Natural killer cell (primary cell): ENCODE data around the gene RBM5. TPM values are rescaled to one million over a fixed set of nuclear protein-coding genes. Genes with fewer than 3 reads are reported as not detected.

ENCODE experiments used
- ATAC-seq, 3 donors: fragments of 150-1000 bp in 2 of 3; fragments of 200-7000 bp in 1 of 3; cut with Tn5 transposase; 1 replicate in 1 of 3; 2 replicates in 2 of 3; pipeline ENCODE4 v1.10.0; 2021; ENCODE audit warnings: mild to moderate bottlenecking in 2 of 3, moderate library complexity in 2 of 3
- DNase-seq, 2 donors: peaks; one replicate each; pipeline versions ENCODE4 v3.0.0 to v3.0.0-alpha.2; 2013 to 2021; ENCODE audit warnings: mixed read lengths in 1 of 2
- H3K27ac ChIP-seq: one replicate; pipeline ENCODE4 v1.5.1; 2013; ENCODE audit warnings: mild to moderate bottlenecking, low read length
- H3K27me3 ChIP-seq: one replicate; pipeline ENCODE4 v1.6.1; 2013; ENCODE audit warnings: low read length; ENCODE audit not compliant: control insufficient read depth, insufficient read depth
- H3K36me3 ChIP-seq: one replicate; pipeline ENCODE4 v1.6.1; 2013; ENCODE audit warnings: low read length; ENCODE audit not compliant: control insufficient read depth, insufficient read depth
- H3K4me1 ChIP-seq: one replicate; pipeline ENCODE4 v1.6.1; 2013; ENCODE audit warnings: low read length; ENCODE audit not compliant: control insufficient read depth, insufficient read depth
- H3K4me3 ChIP-seq: one replicate; pipeline ENCODE4 v1.5.1; 2013; ENCODE audit warnings: low read length
- H3K9me3 ChIP-seq: one replicate; pipeline ENCODE4 v1.6.1; 2013; ENCODE audit warnings: low read length; ENCODE audit not compliant: control insufficient read depth, insufficient read depth
- H3K27ac Mint-ChIP-seq, 2 donors: one replicate each; pipeline ENCODE4 v1.8.0; 2022; ENCODE audit warnings: mild to moderate bottlenecking in 2 of 2, mixed read lengths in 2 of 2, moderate library complexity in 1 of 2
- H3K27me3 Mint-ChIP-seq, 2 donors: one replicate each; pipeline ENCODE4 v1.8.0; 2022; ENCODE audit warnings: low read depth in 2 of 2, mixed read lengths in 2 of 2
- H3K36me3 Mint-ChIP-seq: one replicate; pipeline ENCODE4 v1.8.0; 2022; ENCODE audit warnings: mixed read lengths
- H3K4me1 Mint-ChIP-seq, 2 donors: one replicate each; pipeline ENCODE4 v1.8.0; 2022; ENCODE audit warnings: mixed read lengths in 2 of 2
- H3K4me3 Mint-ChIP-seq: one replicate; pipeline ENCODE4 v1.8.0; 2022; ENCODE audit warnings: mild to moderate bottlenecking, moderate library complexity, mixed read lengths
- H3K9me3 Mint-ChIP-seq, 2 donors: one replicate each; pipeline ENCODE4 v1.8.0; 2022; ENCODE audit warnings: mixed read lengths in 2 of 2
- WGBS: methylation state at CpG from one replicate; pipeline ENCODE4 v1.1.7; 2013; ENCODE audit warnings: missing lambda C conversion rate; ENCODE audit not compliant: insufficient coverage; 5-methylcytosine and 5-hydroxymethylcytosine counted together
- intact Hi-C: fragments of 100-400 bp; cut with micrococcal nuclease; formaldehyde crosslinking; loops from one replicate; pipeline ENCODE4 v1.14.2; 2022
- total RNA-seq, 4 donors: library from RNA; stranded (reverse); fragments of 120-200 nt in 1 of 4; gene quantifications; one replicate each; pipeline versions ENCODE4 v1.2.3 to v1.2.4, GENCODE V29; 2013 to 2022
- TF ChIP-seq, protein P1 (sequence below): fragments of 200-600 bp; IDR thresholded peaks from one replicate; pipeline ENCODE4 v1.8.0; 2022; ENCODE audit warnings: antibody characterized with exemption

Gene RBM5
- total RNA-seq, 3 donors from 2014 or later (not counting 1 experiment from before 2014, with no cell fraction given) = 359 to 473 (median 401) TPM

DNA sequence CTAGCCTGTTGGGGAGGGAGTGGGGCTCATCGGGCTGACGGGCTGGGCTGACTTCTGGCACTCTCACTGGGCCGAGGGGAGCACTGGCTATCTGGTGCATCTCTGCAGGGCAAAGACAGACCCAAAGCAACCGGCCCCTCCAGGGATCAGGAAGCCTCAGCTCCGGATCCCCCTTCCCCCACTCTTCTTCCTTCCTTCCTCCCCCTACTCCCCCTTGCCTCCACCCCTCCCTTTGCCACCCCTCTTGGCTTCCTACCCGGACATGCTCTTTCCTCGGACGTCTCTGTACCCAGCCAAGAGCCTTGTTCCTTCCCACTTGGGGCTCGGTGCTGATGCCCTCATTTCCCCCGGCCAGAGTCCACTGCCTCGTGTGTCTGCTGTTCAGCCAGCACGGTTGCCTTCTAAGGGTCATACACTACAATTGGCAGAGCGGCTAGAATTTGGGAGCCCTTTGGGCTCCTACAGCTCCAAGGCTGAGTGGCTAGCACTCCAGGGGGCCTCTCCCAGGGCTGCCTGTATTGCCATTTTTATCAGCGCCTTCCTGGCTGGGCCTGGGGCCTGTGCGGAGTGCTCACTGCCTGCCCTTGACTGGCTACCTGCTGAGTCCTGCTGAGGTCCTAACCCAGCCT, 77.3 kb downstream of the RBM5 start:
- Mint-ChIP-seq H3K36me3 (no peaks in the 10 kb centered on the region), H3K4me3 (no peak overlapping the region), H3K27ac (no peak overlapping the region), H3K4me1 (no peaks in the 10 kb centered on the region), H3K9me3 (no peaks in the 10 kb centered on the region), H3K27me3 (no peaks in the 10 kb centered on the region)
- H3K4me3 ChIP-seq = no peak overlapping the region
- H3K4me1 ChIP-seq = no peaks in the 10 kb centered on the region
- no peaks in the 10 kb centered on the region for H3K36me3 ChIP-seq
- 56% methylated on average over 15 of the region's 15 CpGs for WGBS
- no peak overlapping the region for H3K27ac ChIP-seq
- no peaks in the 10 kb centered on the region for H3K27me3 ChIP-seq
- DNase-seq (no peak), ATAC-seq (no peak)
- TF ChIP-seq, protein P1, sequence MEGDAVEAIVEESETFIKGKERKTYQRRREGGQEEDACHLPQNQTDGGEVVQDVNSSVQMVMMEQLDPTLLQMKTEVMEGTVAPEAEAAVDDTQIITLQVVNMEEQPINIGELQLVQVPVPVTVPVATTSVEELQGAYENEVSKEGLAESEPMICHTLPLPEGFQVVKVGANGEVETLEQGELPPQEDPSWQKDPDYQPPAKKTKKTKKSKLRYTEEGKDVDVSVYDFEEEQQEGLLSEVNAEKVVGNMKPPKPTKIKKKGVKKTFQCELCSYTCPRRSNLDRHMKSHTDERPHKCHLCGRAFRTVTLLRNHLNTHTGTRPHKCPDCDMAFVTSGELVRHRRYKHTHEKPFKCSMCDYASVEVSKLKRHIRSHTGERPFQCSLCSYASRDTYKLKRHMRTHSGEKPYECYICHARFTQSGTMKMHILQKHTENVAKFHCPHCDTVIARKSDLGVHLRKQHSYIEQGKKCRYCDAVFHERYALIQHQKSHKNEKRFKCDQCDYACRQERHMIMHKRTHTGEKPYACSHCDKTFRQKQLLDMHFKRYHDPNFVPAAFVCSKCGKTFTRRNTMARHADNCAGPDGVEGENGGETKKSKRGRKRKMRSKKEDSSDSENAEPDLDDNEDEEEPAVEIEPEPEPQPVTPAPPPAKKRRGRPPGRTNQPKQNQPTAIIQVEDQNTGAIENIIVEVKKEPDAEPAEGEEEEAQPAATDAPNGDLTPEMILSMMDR = no peak
- no peaks in the 10 kb centered on the region for H3K9me3 ChIP-seq
- intact Hi-C loops = no loop called here

DNA sequence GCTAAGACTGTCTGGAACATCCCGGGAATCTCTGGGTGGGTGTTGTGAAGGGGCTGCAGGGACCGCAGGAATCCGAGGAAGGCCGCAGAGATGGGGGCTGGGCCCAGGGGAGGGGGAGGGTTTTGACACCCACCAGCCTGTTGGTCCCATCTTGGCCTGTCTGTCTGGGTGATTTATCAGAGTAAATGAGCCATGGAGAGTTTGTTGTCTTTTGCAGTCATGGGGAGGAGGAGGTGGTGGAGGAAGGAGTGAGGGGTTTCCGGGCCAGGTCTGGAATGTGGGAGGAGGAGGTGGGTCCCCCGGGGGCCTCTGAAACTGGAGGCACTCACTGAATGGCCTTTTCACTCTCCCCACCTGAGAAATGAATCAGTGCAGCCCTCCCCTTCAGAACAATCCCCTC, 77.9 kb downstream of the RBM5 start:
- Mint-ChIP-seq H3K36me3 (no peaks in the 10 kb centered on the region), H3K4me1 (no peaks in the 10 kb centered on the region), H3K9me3 (no peaks in the 10 kb centered on the region), H3K27ac (no peak overlapping the region), H3K4me3 (no peak overlapping the region), H3K27me3 (no peaks in the 10 kb centered on the region)
- no peaks in the 10 kb centered on the region for H3K27me3 ChIP-seq
- H3K27ac ChIP-seq = no peak overlapping the region
- DNase-seq (no peak), ATAC-seq (no peak)
- TF ChIP-seq, protein P1 = no peak
- H3K4me3 ChIP-seq = no peak overlapping the region
- H3K9me3 ChIP-seq = no peaks in the 10 kb centered on the region
- H3K36me3 ChIP-seq = no peaks in the 10 kb centered on the region
- intact Hi-C loops = no loop called here
- H3K4me1 ChIP-seq = no peaks in the 10 kb centered on the region
- 77% methylated on average over 6 of the region's 6 CpGs for WGBS

DNA sequence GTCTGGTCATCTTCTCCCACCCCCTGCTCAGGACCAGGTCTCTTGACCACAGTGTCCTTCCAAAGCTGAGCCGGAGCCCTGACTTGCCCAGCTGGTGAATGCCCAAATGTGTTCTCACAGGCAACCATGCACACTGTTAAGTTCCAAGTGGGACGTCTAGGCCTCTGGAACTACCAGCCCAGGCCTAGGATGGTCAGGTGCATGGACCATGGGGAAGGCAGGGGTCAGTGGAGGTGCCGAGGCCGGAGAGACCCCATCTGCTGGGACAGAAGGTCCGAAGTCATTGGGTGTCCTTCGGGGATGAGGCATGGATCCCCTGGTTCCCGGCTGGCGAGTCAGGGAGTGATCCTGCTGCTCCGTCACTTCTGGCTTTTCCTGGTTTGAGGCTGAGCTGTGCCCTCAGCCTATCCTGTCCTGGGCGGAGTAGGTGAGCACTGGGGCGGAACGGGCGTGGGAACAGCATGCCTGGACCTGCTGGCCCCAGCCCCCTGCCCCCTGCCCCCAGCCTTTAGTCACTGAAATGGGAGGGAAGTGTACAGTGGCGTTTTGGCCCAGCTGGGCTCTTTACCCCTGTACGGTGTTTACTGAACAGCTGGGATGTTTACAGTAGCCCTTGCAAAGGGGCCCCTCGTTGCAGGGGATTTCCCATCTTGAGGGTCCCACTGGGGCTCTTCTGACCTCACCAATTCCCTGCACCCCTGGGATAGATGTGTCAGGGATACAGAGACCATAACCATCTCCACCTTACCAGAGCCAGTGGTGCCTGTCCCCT, 78.5 kb downstream of the RBM5 start:
- H3K9me3 Mint-ChIP-seq = no peaks in the 10 kb centered on the region
- no peaks in the 10 kb centered on the region for H3K4me1 Mint-ChIP-seq
- H3K4me3 Mint-ChIP-seq = no peak overlapping the region
- no peaks in the 10 kb centered on the region for H3K36me3 Mint-ChIP-seq
- DNase-seq = no peak
- Histone ChIP-seq H3K36me3 (no peaks in the 10 kb centered on the region), H3K27me3 (no peaks in the 10 kb centered on the region), H3K4me3 (no peak overlapping the region), H3K4me1 (no peaks in the 10 kb centered on the region), H3K9me3 (no peaks in the 10 kb centered on the region), H3K27ac (no peak overlapping the region)
- no peaks in the 10 kb centered on the region for H3K27me3 Mint-ChIP-seq
- no peak for ATAC-seq
- intact Hi-C loops = no loop called here
- TF ChIP-seq, protein P1 = no peak
- WGBS = 79% methylated on average over 16 of the region's 16 CpGs
- no peak overlapping the region for H3K27ac Mint-ChIP-seq
